HepG2 (cell line): ENCODE data around the gene CCDC183. TPM values are rescaled to one million over a fixed set of nuclear protein-coding genes. Genes with fewer than 3 reads are reported as not detected.
A peak's percentile ranks its signal among the peaks of the same experiment; 100 is the strongest.

Source experiments
- CBFB ChIP-seq: sonication (generic); formaldehyde crosslinking; IDR thresholded peaks from 2 replicates; pipeline ENCODE4 v1.4.0; 2020; ENCODE audit warnings: missing genetic modification reagents
- CBX1 ChIP-seq: IDR thresholded peaks from one replicate; pipeline ENCODE4 v1.6.1; 2016; ENCODE audit warnings: antibody characterized with exemption, low read depth
- MXD1 ChIP-seq: sonication (generic); formaldehyde crosslinking; IDR thresholded peaks from 2 replicates; pipeline ENCODE4 v1.4.0; 2020; ENCODE audit warnings: mild to moderate bottlenecking, missing genetic modification reagents
- MXI1 ChIP-seq: IDR thresholded peaks from 3 replicates; pipeline ENCODE4 v1.6.1; 2012; ENCODE audit warnings: low read depth, low read length, inconsistent platforms, borderline replicate concordance
- RNF2 ChIP-seq: fragments of 450-650 bp; conservative IDR thresholded peaks from 2 replicates; pipeline ENCODE4 v1.6.1; 2016; ENCODE audit warnings: low read depth
- SRY ChIP-seq: sonication (generic); formaldehyde crosslinking; IDR thresholded peaks from 2 replicates; pipeline ENCODE4 v1.8.0; 2022; ENCODE audit warnings: mild to moderate bottlenecking, missing genetic modification reagents
- ZBTB40 ChIP-seq, 2 experiments: fragments of 450-650 bp in 1 of 2; sonication (generic) in 1 of 2; formaldehyde crosslinking in 1 of 2; IDR thresholded peaks; 2 replicates each; pipeline versions ENCODE4 v1.6.1 to v1.8.0; 2016 to 2022; ENCODE audit warnings: antibody characterized with exemption in 1 of 2, mild to moderate bottlenecking in 1 of 2, missing genetic modification reagents in 1 of 2
- ZBTB43 ChIP-seq: sonication (generic); formaldehyde crosslinking; conservative IDR thresholded peaks from 2 replicates; pipeline ENCODE4 v1.4.0; 2020; ENCODE audit warnings: missing genetic modification reagents
- ZNF296 ChIP-seq: sonication (generic); formaldehyde crosslinking; conservative IDR thresholded peaks from 2 replicates; pipeline ENCODE4 v1.5.0; 2020; ENCODE audit warnings: mild to moderate bottlenecking, missing genetic modification reagents
- ZNF343 ChIP-seq: sonication (generic); formaldehyde crosslinking; IDR thresholded peaks from 2 replicates; pipeline ENCODE4 v1.4.0; 2020; ENCODE audit warnings: mild to moderate bottlenecking, missing genetic modification reagents
- ZNF513 ChIP-seq: sonication (generic); formaldehyde crosslinking; conservative IDR thresholded peaks from 2 replicates; pipeline ENCODE4 v1.5.0; 2020; ENCODE audit warnings: missing genetic modification reagents
- ZNF616 ChIP-seq: sonication (generic); formaldehyde crosslinking; IDR thresholded peaks from 2 replicates; pipeline ENCODE4 v1.5.0; 2020; ENCODE audit warnings: low read depth, mild to moderate bottlenecking, missing genetic modification reagents
- ZNF788 ChIP-seq: sonication (generic); formaldehyde crosslinking; IDR thresholded peaks from 2 replicates; pipeline ENCODE4 v1.5.0; 2020; ENCODE audit warnings: mild to moderate bottlenecking, missing genetic modification reagents, borderline replicate concordance
- ZZZ3 ChIP-seq: sonication (generic); formaldehyde crosslinking; IDR thresholded peaks from 2 replicates; pipeline ENCODE4 v1.4.0; 2020; ENCODE audit warnings: missing genetic modification reagents, mild to moderate bottlenecking, borderline replicate concordance
- polyA plus RNA-seq, 8 experiments: library from polyadenylated mRNA; depleted of rRNA in 3 of 8; stranded (reverse) in 7 of 8; unstranded in 1 of 8; fragments of >200 nt; fragmentation: Illumina TruSeq in 4 of 8; extraction: Trizol in 4 of 8; gene quantifications; 2 replicates each; pipeline versions ENCODE4 v1.2.1 to v1.2.3, GENCODE V29; 2011 to 2016; ENCODE audit warnings: low read depth in 4 of 8, missing spikeins in 1 of 8, mixed read lengths in 1 of 8; ENCODE audit not compliant: insufficient read depth in 1 of 8
- total RNA-seq, 5 experiments: library from RNA; depleted of rRNA; stranded (reverse); fragments of >200 nt; fragmentation: Illumina TruSeq; extraction: Trizol; gene quantifications; 2 replicates each; pipeline ENCODE4 v1.2.3, GENCODE V29; 2016; ENCODE audit warnings: low read depth in 1 of 5

Gene CCDC183
- total and polyA plus RNA-seq, 2 of the 13 experiments (the other 11 are each of a cell fraction or from before 2014, with no cell fraction given), result 5.0 to 66.4 TPM

- no peak for TF ChIP-seq ZBTB40 (IDR thresholded peaks at IDR 0.05)
- TF ChIP-seq ZBTB40 (CRISPR knock-in tag; IDR thresholded peaks at IDR 0.05), result peak; percentile 44
- peak; percentile 50; the same call in 1 of the 2 replicates for TF ChIP-seq ZNF343 (CRISPR knock-in tag)
- TF ChIP-seq ZBTB43 (CRISPR knock-in tag), result 0 out of 2 replicates have a peak, but pooled peaks have one; percentile 26
- no peak for TF ChIP-seq CBX1
- peak; percentile 70 for TF ChIP-seq MXD1
- 0 out of 2 replicates have a peak, but pooled peaks have one; percentile 83 for TF ChIP-seq ZNF513 (CRISPR knock-in tag)
- TF ChIP-seq ZNF788 (CRISPR knock-in tag), result 0 out of 2 replicates have a peak, but pooled peaks have one; percentile 32
- no peak for TF ChIP-seq ZZZ3 (CRISPR knock-in tag)
- TF ChIP-seq MXI1, result peak; percentile 39; the same call in 1 of the 3 replicates
- TF ChIP-seq SRY, result no peak; the same call in 1 of the 2 replicates
- TF ChIP-seq CBFB (CRISPR knock-in tag), result peak; percentile 63; the same call in 1 of the 2 replicates
- no peak; the same call in none of the 2 replicates for TF ChIP-seq ZNF296
- no peak for TF ChIP-seq RNF2
- peak; percentile 93 for TF ChIP-seq ZNF616 (CRISPR knock-in tag)
Observed at GRCh38 chr9:136799079-136799853, 3.1 kb downstream of the CCDC183 start (continued).
